Glomerular visceral epithelial cell (primary cell): ENCODE data around the gene MELTF.

ENCODE experiments used
- DNase-seq: peaks from one replicate; pipeline ENCODE4 v3.0.0-alpha.2; 2016; ENCODE audit errors: extremely low spot score

Gene MELTF

GRCh38 chr3:197027151-197027895, 2.3 kb downstream of the MELTF start:
- DNase-seq: no peak

DNA sequence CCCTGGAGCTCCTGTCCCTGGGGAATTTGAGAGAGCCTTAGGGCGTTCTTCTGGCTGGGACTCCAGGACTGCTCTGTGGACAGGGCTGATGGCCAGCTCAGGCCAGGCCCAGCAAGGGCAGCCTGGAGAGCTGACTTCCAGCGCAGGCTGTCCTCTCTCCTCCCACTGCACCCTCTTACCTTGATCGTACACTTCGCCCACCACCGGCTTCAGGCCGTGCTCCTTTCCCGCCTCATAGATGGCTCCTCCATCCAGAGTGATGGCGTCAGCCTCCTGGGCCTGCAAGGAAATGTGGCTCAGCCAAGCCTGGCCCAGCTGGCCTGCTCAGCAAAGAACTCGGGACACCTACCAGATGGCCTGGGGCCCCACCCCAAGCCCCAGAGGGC, 3.1 kb downstream of the MELTF start:
- no peak for DNase-seq

DNA sequence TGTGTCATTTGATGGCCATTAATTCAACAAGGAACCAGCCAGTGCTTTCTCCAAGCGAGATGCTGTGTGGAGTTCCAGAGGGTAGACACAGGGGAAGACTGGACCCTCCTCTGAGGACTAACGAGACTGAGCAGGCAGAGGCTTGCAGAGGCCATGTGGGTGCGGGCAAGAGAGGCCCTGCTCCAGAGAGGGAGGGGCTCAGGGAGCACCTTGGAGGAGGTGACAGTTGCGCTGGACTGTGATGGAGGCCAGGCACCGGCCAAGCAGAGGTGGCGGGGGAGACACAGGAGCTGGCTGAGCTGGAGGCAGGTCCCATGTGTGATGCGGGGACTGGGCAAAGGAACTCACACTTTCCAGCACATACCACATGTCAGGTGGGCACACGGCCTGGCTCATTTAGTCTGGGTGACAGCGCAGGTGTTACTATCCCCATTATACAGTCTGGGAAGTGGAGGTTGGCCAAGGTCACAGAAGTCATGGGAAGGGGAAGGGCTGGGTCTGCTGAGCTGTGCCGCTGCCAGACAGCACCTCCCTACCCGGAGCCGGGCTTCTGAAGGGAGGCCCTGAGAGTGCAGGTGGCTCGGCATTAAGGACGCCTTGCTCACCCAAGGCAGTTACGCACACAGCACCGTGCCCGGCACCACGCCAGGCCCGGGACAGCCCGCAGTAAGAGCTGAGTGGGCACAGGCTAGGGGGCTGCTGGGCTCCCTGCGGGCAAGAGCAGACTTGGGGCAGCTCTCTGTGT, 3.7 kb downstream of the MELTF start:
- no peak for DNase-seq

DNA sequence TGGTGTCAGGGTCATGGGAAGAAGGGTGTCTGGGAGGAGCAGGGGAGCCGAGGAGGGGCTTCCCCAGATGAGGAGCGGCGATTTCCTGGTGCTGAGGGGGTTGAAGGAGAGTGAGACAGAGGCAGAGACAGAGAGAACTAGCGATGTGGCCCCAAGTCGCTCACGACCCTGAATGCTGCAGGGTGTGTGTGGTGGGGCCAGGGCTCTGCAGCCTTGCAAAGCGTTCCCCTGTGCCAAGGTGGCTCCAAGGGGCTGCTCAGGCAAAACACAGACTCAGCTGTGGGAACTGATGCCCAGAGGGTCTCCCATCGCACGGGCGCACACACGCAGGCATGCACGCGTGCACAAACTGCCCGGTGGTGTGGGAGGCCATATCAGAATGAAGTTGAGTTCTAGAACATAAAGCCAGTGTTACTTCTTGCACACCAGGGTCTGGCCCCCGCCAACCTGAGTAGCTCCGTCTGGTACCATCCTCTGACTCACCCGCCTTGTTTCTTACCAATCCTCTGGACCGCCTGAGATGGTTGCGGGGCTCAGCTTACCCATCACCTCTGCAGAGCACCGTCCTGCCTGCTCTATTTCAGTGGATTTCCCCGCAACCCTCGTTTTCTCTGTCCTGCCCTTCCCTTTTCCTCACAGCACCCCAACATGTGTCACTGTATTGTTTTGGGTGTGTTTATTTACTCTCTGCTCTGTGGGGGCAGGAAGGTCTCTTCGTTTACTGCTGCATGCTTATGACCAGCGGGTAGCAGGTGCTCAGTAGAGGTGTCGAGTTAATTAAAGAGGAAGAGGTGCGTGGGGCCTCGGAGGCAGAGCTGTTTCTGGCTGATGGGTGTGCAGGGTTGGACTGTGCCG, 4.5 kb downstream of the MELTF start:
- DNase-seq: no peak

GRCh38 chr3:197023998-197024651, 5.5 kb downstream of the MELTF start:
- no peak for DNase-seq

DNA sequence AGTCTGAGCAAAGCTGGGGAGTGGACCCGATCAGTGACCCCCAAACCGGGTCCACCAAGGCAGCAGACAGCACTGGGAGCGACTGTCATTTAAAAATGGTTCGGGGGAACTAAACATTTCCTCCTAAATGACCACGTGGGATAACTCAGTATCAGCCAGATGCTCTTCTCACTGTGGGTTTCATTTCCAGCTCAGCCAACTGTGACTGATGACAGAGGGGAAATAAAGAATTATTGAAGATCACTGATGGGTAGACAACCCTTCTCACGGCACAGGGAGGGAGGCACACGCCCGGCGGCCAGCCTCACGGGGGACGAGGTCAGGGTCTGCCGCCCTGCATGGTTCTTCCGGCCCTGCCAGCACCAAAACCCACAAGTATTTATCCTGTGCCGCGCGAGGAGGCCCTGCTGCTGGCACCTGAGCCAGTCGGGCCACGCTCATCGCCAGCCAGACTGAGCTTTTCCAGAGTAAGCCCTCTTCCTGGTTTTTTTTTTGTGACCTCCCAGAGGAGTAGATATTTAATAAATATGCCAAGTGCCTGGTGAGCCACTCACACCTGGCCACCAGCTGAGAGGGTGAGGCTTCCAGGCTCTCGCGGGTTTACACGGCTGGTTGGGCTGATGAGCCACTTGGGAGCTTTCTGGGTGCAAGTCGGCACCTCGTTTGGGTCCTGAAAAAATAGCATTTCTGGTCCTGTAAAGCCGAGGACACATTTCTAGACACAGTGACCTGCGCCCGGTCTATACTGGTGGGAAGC, 6.2 kb downstream of the MELTF start:
- DNase-seq: peak; percentile 91

- no peak for DNase-seq
Measured at GRCh38 chr3:197022405-197023231, 7.0 kb downstream of the MELTF start.

- no peak for DNase-seq
Measured at GRCh38 chr3:197021729-197022404, 7.8 kb downstream of the MELTF start.

GRCh38 chr3:197021231-197021630, 8.4 kb downstream of the MELTF start:
- DNase-seq: no peak

DNA sequence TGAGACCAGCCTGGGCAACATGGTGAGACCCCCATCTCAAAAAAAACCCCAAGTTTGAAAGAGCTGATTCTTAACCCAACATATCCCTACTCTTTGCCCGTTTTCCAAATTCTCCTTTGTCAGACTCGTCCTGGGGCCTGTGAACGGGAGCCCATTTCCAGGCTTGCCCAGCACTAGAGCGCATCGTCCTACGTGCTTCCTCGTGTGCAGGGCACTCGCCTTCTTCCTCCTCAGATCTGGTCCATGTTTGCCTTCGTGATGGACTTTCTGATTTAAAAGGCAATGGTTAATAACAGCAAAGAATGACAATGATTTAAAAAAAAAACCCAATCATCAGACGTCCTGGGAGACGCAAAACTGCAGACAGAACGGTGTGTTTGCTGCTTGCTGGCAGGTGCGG, 10.1 kb downstream of the MELTF start:
- DNase-seq: no peak

DNA sequence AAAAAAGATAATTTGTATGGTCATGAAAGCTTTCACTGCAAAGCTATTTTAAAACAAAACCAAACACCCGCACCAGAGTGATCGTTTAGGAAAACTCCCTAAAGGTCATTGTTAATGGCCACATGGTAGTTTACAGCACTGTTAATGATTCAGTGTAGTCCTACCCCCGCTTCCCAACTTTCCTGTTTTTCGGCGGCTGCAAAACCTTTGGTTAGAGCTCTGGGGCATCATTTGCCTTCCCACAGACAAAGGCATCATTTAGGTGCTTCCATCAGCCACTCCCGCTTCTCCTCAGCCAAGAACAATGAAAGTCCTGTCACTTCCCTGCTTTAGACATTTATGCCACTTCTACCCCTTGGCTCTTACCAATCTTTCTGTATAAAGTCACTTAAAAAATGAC, 10.6 kb downstream of the MELTF start:
- DNase-seq: no peak

DNA sequence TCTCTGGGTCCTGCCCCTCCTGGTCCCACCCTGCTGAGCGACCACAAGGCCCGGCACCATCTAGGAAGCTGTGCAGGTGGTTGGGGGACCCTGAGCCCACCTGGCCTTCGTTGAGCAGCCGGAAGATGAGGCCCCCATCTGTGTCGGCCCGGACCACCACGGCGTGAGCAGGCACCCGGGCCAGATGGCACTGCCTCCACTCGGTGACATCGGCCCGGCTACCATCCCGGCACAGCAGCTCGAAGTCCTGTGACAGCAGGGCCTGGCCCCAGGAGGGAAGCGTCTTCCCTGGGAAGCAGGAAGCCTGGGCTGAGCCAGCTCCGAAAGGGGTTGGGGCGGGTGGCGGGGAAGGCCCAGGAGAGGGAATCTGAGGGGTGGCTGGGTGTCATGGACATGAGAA, 12.6 kb downstream of the MELTF start:
- DNase-seq: no peak

- no peak for DNase-seq
Measured at GRCh38 chr3:197015790-197016736, 13.6 kb downstream of the MELTF start.

DNA sequence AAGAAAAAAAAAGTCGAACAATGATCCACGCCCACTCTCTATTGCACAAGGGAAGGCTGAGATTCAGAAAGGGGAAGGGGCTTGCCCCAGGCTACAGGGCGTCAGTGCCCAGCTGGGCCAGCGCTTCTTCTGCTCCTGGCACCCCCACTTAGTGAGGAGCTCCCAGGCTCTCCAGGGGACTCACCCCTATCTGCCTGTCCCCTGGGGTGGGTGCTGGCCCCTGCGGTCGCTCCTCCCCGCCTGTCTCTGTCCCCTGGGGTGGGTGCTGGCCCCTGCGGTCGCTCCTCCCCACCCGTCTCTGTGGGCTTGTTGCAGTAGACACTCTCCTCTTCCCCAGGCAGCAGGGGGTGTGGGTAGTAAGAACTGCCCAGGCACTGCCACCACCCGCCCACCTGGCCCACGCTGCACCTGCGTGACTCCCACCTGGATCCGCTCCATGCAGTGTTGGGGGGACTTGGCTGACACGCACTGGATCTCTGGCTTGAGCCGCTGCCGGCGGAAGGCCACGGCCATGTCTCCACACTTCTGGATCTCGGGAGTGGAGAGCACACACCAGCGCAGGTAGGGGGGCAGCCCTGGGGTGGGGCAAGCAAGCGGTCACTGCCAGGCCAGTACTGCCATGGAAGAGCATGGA, 14.6 kb downstream of the MELTF start:
- no peak for DNase-seq

DNA sequence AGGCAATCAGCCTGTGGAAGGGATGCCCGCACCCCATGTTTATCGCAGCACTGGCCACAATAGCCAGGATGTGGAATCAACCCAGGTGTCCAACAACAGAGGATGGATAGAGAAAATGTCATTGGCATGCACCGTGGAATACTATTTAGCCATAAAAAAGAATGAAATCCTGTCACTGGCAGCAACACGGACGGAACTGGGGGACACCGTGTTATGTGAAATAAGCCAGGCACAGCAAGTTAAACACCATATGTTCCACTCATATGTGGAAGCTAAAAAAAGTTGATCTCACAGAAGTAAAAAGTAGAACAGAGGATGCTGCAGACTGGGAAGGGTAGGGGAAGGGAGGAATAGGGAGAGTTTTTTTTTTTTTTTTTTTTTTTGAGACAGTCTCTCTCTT, 15.6 kb downstream of the MELTF start:
- DNase-seq: no peak

GRCh38 chr3:197012540-197012883, 17.1 kb downstream of the MELTF start:
- no peak for DNase-seq

- no peak for DNase-seq
Measured at GRCh38 chr3:197011780-197012539, 17.7 kb downstream of the MELTF start.
